ENCODE measurements around the gene DMRT3. TPM values are rescaled to one million over a fixed set of nuclear protein-coding genes. Genes with fewer than 3 reads are reported as not detected.

DMRT3 gene
- total RNA-seq, 4 donors from 2014 or later: 2.5 to 26.1 (median 7.3) TPM

DNA sequence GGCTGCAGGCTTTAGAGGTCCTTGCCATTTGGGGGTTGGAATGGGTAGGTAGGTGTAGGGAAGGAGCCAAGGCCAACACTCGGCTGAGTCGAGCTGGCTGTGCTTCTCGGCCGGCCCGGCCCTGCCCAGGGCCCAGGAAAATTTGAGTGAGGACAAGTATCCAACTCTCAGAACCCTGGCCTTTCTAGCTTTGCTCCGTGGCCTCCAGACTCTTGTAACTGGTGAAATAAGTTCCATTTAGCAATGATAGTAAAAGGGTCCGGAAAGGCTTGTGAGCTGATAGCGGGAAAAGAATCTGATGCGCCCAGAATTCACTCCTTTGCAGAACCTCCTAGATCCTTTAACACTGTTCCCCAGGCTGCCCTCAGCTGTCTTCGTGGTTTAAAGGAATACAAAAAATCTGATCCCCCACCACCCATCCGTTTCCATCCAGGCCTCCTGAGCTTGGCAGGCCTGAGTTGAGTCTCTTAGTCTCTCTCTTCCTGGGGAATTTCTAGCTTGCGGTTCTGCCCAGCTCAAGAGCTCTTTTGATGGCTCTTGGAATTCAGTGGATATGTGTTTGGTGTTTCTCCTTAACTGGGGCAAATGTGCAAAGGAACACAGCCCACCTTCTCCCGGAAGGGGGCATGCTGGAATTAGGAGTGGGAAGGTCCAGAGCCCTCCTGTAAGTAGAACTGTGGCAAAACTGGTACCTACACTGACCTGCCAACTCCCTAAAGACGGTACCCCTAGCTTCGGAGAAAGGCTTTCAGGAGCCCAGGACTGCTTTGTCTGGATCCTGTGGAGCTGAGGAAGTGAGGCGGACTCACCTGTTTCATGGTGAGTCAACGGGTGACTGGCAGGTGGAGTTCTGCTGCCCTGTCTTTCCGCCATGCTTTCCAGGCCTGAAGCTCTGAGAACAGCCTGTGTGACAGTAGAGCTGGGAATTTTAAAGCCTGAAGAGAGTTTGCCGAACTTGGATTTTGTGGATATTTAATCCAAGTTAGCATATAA lies 1.7 kb downstream of the DMRT3 start:
- peak overlapping the region in 2 of 3 donors; percentile 91 to 93 for H3K27ac ChIP-seq
- H3K36me3 ChIP-seq: no peaks in the 10 kb centered on the region
- DNase-seq: no peak
- peak overlapping the region in 1 of 3 donors; percentile 42 for H3K4me3 ChIP-seq (replicated peaks in 1 of 3)
- no peaks in the 10 kb centered on the region for H3K27me3 ChIP-seq
- no peak for TF ChIP-seq POLR2A (IDR thresholded peaks at IDR 0.05)
- TF ChIP-seq, protein P1, sequence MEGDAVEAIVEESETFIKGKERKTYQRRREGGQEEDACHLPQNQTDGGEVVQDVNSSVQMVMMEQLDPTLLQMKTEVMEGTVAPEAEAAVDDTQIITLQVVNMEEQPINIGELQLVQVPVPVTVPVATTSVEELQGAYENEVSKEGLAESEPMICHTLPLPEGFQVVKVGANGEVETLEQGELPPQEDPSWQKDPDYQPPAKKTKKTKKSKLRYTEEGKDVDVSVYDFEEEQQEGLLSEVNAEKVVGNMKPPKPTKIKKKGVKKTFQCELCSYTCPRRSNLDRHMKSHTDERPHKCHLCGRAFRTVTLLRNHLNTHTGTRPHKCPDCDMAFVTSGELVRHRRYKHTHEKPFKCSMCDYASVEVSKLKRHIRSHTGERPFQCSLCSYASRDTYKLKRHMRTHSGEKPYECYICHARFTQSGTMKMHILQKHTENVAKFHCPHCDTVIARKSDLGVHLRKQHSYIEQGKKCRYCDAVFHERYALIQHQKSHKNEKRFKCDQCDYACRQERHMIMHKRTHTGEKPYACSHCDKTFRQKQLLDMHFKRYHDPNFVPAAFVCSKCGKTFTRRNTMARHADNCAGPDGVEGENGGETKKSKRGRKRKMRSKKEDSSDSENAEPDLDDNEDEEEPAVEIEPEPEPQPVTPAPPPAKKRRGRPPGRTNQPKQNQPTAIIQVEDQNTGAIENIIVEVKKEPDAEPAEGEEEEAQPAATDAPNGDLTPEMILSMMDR (IDR thresholded peaks at IDR 0.05): no peak
- H3K4me1 ChIP-seq: peaks cover 36% of the 10 kb centered on the region in 2 donors
- H3K9me3 ChIP-seq: no peaks in the 10 kb centered on the region
- intact Hi-C loops (cut with DNase I): no loop called here
- WGBS, 2 donors: 47 to 52% methylated on average over 19 of the region's 19 CpGs

DNA sequence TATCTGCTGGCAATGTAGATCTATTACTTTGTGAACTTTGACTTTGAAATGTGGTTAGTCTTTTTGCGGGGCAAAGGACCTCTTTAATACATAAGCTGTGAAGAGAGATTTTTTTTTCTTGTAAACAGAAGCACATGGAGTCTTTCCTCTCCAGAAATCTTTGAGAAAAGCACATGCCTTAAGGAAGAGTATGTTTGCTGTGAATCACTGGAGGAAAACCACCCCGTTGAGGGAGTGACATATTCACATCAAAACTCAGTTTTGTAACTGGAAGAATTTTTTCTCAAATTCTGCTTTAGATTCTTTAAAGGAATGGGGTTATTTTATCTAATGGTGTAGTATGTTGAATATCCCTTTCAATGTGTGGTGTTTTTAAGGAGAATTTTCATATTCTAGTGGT lies 3.5 kb downstream of the DMRT3 start:
- no peaks in the 10 kb centered on the region for H3K36me3 ChIP-seq
- no peaks in the 10 kb centered on the region for H3K9me3 ChIP-seq
- 43 to 45% methylated on average over 2 of the region's 2 CpGs for WGBS, 2 donors
- H3K4me1 ChIP-seq: peaks cover 36 to 40% of the 10 kb centered on the region in 2 donors
- peak overlapping the region in 2 of 3 donors; percentile 50 to 91 for H3K27ac ChIP-seq
- intact Hi-C loops (cut with DNase I): no loop called here
- no peak overlapping the region for H3K4me3 ChIP-seq (replicated peaks in 1 of 3)
- no peaks in the 10 kb centered on the region for H3K27me3 ChIP-seq
- TF ChIP-seq, protein P1 (IDR thresholded peaks at IDR 0.05): no peak
- TF ChIP-seq POLR2A (IDR thresholded peaks at IDR 0.05): no peak
- no peak for DNase-seq

GRCh38 chr9:980640-981039 lies 4.2 kb downstream of the DMRT3 start:
- Histone ChIP-seq H3K4me3 (replicated peaks in 1 of 3) (no peak overlapping the region), H3K4me1 (peaks cover 37% of the 10 kb centered on the region in 2 donors), H3K36me3 (no peaks in the 10 kb centered on the region), H3K9me3 (no peaks in the 10 kb centered on the region), H3K27ac (peak overlapping the region in 2 of 3 donors; percentile 50 to 59), H3K27me3 (no peaks in the 10 kb centered on the region)
- 34 to 35% methylated on average over 4 of the region's 4 CpGs for WGBS, 2 donors
- no peak for DNase-seq
- intact Hi-C loops (cut with DNase I): no loop called here
- peak in 1 of 2 donors; percentile 9 for TF ChIP-seq POLR2A (IDR thresholded peaks at IDR 0.05)
- TF ChIP-seq, protein P1 (IDR thresholded peaks at IDR 0.05): no peak

DNA sequence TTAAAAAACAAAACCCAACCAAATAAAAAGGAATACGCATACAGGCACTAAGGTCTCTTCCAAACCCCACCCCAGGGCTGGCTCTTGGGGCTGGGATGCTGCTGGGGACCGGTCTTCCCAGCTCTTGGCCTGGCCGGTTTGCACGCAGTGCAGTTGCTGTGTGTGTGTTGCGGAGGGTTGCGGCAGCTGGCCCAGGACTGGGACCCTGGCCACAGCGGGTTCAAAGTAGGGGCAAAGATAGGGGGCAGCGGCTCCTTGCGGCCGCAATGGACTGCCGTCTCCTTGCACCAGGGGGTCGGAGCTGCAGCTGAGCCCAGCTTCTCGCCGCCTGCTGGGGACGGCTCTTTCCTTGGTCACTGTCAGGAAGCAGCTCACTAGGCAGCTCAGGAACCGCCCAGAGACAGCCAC lies 5.0 kb downstream of the DMRT3 start:
- peaks cover 28 to 43% of the 10 kb centered on the region in 2 donors for H3K4me1 ChIP-seq
- no peak for DNase-seq
- TF ChIP-seq, protein P1 (IDR thresholded peaks at IDR 0.05): no peak
- TF ChIP-seq POLR2A (IDR thresholded peaks at IDR 0.05): no peak
- no peaks in the 10 kb centered on the region for H3K27me3 ChIP-seq
- H3K36me3 ChIP-seq: no peaks in the 10 kb centered on the region
- intact Hi-C loops (cut with DNase I): no loop called here
- WGBS, 2 donors: 61% methylated on average over 11 to 16 of the region's 16 CpGs
- H3K27ac ChIP-seq: peak overlapping the region in 2 of 3 donors; percentile 50 to 59
- no peaks in the 10 kb centered on the region for H3K9me3 ChIP-seq
- no peak overlapping the region for H3K4me3 ChIP-seq (replicated peaks in 1 of 3)

All from thyroid gland (tissue), 4 donors.